H1 (cell line): ENCODE results near the gene TRIM39. TPM values are rescaled to one million over a fixed set of nuclear protein-coding genes. Genes with fewer than 3 reads are reported as not detected.

Source experiments
- CEBPB ChIP-seq: IDR thresholded peaks from 2 replicates; pipeline ENCODE4 v1.6.1; 2012; ENCODE audit warnings: low read depth, low read length
- CREB1 ChIP-seq: IDR thresholded peaks from 2 replicates; pipeline ENCODE4 v1.6.1; 2012; ENCODE audit warnings: inconsistent platforms
- EGR1 ChIP-seq: IDR thresholded peaks from 2 replicates; pipeline ENCODE4 v1.6.1; 2011; ENCODE audit warnings: low read depth, low read length, borderline replicate concordance
- KDM1A ChIP-seq: fragments of 200-600, 300-600 bp; sonication (generic); IDR thresholded peaks from 2 replicates; pipeline ENCODE4 v1.7.1; 2016; ENCODE audit warnings: mild to moderate bottlenecking, low read length, borderline replicate concordance
- polyA plus RNA-seq, 7 experiments: library from polyadenylated mRNA; depleted of rRNA in 3 of 7; stranded (reverse) in 5 of 7; unstranded in 2 of 7; fragments of >200 nt in 5 of 7; fragments of 200-250 nt in 2 of 7; gene quantifications; 1 replicate in 5 of 7; 2 replicates in 1 of 7; 4 replicates in 1 of 7; pipeline versions ENCODE4 v1.2.1 to v1.2.3, GENCODE V29; 2011 to 2013; ENCODE audit warnings: missing spikeins in 2 of 7, mixed read lengths in 2 of 7
- total RNA-seq: library from RNA; stranded (reverse); fragmentation: NEBNext Ultra II Directional; extraction: Animal tissue kit (Norgen Biotek cat#: 25700); gene quantifications from 2 replicates; pipeline ENCODE4 v1.2.1, GENCODE V29; 2021

The TRIM39 gene
- total and polyA plus RNA-seq, 2 of the 8 experiments (the other 6 are each of a cell fraction or from before 2014, with no cell fraction given): 7.3 to 26.1 TPM

GRCh38 chr6:30304002-30304401, 22.7 kb upstream of the TRIM39 start (continued):
- TF ChIP-seq EGR1 (no peak), KDM1A (no peak), CREB1 (no peak), CEBPB (no peak)
